ENCODE measurements around the gene POU5F1. TPM values are rescaled to one million over a fixed set of nuclear protein-coding genes. Genes with fewer than 3 reads are reported as not detected.
"Not testable (repeated sequence)": the region's sequence is repeated elsewhere in the genome, so short reads cannot be mapped to it uniquely, and the experiment has no call there.

Gene POU5F1
- polyA plus RNA-seq (ENCODE audit: insufficient read length in 12 of 12) = 1 to 10 TPM in 1 of 12 donors, under 1 TPM in 9, not detected in 2; 0.30 to 1.3 (median 0.62) TPM
- long read RNA-seq, donor 1 = 0 reads
- long read RNA-seq, donor 2 = 0 reads
- long read RNA-seq, donor 3 = 0 reads
- long read RNA-seq, donor 4 = 0 reads
- long read RNA-seq, donor 5 = 0 reads
- long read RNA-seq, donor 6, partial matches to known transcripts = 0 of 5 reads
- long read RNA-seq, donor 6, other reads (novel, unspliced or antisense) = 5 of 5 reads
- long read RNA-seq, donor 7 = 0 reads
- long read RNA-seq, donor 8 = 0 reads
- long read RNA-seq, donor 9 = 0 reads
- long read RNA-seq, donor 10 = 0 reads
- long read RNA-seq, donor 11 = 0 reads

- no peak for DNase-seq
Observed at GRCh38 chr6:31170600-31170881, at the start of gene POU5F1. POU5F1 (minus strand) TSS chr6:31170682; CDS start chr6:31170620, 62 bp downstream.

GRCh38 chr6:31216208-31216898 is 45.9 kb upstream of the POU5F1 start:
- DNase-seq = no peak

- not testable (repeated sequence) for DNase-seq
Observed at GRCh38 chr6:31215216-31215615, 44.7 kb upstream of the POU5F1 start.

- DNase-seq = no peak
Observed at GRCh38 chr6:31214516-31214915, 44.0 kb upstream of the POU5F1 start.

GRCh38 chr6:31210741-31211532 is 40.5 kb upstream of the POU5F1 start:
- no peak for DNase-seq

GRCh38 chr6:31210123-31210522 is 39.6 kb upstream of the POU5F1 start:
- DNase-seq = no peak

- no peak for DNase-seq
Observed at GRCh38 chr6:31209137-31209536, 38.7 kb upstream of the POU5F1 start.

- no peak for DNase-seq
Observed at GRCh38 chr6:31208506-31208905, 38.0 kb upstream of the POU5F1 start.

- no peak for DNase-seq
Observed at GRCh38 chr6:31205638-31206037, 35.2 kb upstream of the POU5F1 start.

- no peak for DNase-seq
Observed at GRCh38 chr6:31204751-31205145, 34.3 kb upstream of the POU5F1 start.

- no peak for DNase-seq
Observed at GRCh38 chr6:31203345-31203979, 33.0 kb upstream of the POU5F1 start.

GRCh38 chr6:31202259-31203166 is 32.0 kb upstream of the POU5F1 start:
- no peak for DNase-seq

GRCh38 chr6:31199105-31199452 is 28.6 kb upstream of the POU5F1 start:
- DNase-seq = not testable (repeated sequence)

GRCh38 chr6:31197559-31198305 is 27.2 kb upstream of the POU5F1 start:
- peak; percentile 85 for DNase-seq

GRCh38 chr6:31196251-31197022 is 26.0 kb upstream of the POU5F1 start:
- DNase-seq = not testable (repeated sequence)

- not testable (repeated sequence) for DNase-seq
Observed at GRCh38 chr6:31195308-31195979, 25.0 kb upstream of the POU5F1 start.

- no peak for DNase-seq
Observed at GRCh38 chr6:31194061-31194834, 23.8 kb upstream of the POU5F1 start.

- no peak for DNase-seq
Observed at GRCh38 chr6:31193206-31193605, 22.7 kb upstream of the POU5F1 start.

Measured in muscle of arm (tissue), 14 donors.